NCI-H526 treated with DMSO at 0.1 percent for 48 hours (cell line): ENCODE results near the gene NOL8.

Experiments used
- DNase-seq: peaks from one replicate; lab custom pipeline; 2025; lab: John Stamatoyannopoulos, UW

Gene NOL8

DNA sequence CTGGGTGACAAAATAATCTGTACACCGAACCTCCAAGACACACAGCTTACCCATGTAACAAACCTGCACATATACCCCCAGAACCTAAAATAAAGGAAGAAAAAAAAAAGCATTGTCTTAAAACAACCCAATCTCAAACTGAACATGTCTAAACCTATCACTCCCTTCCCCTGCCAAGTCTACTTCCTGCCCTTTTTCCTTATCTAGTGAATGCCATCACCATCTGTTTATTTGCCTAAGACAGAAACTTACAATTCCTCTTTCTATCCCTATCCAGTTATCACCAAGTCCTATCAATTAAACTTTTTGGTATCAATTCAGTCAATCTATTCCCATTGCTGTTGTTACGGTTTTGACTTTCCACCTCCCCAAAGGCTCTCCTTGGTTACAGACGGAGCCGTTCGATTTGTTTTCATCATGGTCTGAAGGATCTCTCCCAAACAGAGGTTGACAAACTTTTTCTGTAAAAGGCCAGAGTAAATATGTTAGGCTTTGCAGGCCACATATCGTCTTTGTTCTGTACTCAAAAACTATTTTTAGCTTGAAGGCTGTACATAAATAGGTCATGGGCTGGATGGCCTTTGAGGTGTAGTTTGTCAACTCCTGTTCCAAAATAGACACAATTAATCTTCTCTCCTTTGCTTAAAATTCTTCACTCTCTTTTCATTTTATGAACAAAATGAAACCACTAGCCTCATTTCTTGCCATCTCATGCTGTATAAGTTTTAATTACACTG is 12.1 kb downstream of the NOL8 start:
- DNase-seq = no peak

DNA sequence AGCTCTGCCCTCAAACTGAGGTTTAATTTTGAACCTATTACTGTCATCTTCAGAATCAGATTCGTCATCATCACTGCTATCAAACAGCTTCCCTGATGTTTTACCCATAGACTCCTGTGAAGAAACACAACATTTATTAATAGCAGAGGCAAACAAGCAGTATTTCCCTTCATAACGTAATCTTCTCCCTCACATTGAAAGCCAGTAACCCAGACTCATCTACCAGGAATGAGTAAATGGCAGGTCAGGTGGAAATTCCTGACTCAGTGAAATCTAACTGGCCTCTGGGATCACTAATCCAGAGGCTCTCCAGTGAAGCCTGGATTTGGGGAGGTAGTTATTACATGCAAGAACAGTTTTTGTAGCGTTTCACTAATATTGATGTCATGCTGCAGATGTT is 14.6 kb downstream of the NOL8 start:
- DNase-seq = no peak

DNA sequence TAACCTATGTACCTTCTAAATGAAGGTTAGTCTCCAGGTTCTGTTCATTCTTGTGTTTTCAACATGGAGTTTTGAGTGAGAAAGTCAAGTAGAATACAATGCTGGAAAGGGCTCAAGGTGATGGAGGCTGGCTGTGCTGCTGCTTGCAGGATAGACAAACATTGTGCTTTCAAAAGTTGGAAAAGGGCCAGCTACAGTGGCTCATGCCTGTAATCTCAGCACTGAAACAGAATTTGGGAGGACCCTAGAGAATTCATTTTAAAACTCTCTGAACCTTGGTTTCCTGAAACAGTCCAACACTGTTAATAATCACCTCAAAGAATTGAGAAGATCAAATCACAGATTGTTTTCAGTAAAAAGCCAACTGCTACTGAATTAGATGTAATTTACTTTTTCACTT is 16.3 kb downstream of the NOL8 start:
- DNase-seq = no peak

DNA sequence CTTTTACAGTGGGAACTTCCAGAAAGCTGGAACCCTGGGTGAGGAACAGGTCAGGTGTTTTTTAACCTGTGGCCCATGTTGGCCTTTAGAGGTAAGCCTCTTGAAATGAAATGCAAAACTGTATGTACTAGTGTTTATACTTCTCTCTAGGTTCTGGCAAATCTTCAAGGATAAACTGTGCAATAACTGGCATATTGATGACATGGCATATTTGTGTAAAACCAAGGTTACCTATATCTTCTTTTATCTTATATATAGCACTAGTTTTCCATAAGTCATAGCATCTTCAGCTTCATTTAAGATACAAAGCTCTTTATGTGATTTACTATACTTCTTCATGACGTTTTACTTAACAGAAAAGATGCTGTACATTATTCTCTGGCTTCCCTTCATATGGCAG is 24.2 kb downstream of the NOL8 start:
- DNase-seq = no peak

DNA sequence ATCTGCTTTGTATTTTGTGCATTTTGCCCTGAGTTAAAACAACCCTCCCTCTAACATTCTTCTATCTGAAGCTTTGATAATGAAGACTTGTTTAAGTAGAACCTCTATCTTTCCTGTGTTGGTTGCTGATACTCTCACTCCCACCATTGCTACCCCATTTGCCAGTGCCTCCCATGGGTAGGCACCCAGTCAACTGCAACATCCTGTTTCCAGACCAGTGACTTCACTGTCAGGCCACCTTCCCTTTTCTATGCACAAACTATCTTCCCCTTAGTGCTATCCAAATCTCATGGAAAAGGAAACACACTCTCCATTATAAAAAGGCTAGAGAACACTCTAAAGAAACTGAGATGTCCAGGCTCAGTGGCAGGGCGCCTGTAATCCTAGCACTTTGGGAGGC is 26.0 kb downstream of the NOL8 start:
- no peak for DNase-seq

DNA sequence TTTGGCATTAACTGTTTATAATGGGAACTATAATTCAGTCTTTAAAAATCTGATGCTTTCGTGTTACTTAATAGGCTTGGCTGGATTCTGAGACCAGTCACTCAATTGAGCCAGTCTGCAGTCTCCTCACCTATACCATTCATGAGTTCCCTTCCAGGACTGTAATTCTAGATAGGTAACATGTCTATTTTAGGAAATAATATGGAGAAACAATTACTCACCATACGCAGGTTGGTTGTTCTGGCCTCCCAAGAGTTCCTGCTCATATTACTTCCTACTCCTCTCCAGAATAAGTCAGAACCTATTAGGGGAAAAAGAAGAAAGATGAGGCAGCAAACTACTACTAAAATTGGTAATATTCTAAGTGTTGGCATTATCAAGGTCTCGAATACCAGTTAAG is 27.1 kb downstream of the NOL8 start:
- no peak for DNase-seq

DNA sequence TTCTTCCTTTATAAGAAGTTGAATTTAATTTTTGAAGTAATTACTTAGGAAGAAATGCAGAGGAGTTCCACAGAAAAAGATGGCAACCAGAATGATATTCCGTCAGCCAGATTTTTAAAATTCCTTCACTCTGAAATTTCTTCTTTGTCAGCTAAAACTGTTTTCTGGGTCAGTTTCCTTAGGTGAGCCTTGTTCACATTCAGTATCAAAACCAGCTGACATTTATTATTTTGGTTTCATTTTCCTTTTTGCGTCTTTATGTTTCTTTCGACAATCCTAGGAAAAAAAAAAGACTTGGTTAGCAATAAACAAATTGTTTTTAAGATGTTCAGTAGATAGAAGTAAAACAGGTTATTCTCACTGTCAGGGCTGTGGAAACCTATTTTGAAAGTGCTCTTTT is 27.5 kb downstream of the NOL8 start:
- no peak for DNase-seq

DNA sequence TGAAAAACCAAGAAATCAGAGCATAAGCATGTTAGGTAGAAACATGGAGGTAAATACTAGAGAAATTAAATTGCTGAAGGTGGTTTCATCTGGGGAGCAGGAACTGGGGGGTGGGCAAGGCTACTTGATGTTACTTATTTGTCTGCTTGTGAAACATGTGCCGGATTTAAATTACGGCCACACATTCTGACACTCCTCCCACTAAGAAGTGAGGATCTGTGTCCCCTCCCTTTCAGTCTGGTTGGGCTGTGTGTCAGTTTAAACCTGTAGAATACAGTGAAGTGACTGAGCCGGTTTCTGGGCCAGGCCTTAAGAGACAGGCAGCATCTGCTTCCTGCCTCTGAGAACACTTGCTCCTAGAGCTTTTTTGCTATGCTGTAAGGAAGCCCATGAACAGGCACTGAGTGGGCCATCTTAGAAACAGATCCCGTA is 29.3 kb downstream of the NOL8 start:
- no peak for DNase-seq

DNA sequence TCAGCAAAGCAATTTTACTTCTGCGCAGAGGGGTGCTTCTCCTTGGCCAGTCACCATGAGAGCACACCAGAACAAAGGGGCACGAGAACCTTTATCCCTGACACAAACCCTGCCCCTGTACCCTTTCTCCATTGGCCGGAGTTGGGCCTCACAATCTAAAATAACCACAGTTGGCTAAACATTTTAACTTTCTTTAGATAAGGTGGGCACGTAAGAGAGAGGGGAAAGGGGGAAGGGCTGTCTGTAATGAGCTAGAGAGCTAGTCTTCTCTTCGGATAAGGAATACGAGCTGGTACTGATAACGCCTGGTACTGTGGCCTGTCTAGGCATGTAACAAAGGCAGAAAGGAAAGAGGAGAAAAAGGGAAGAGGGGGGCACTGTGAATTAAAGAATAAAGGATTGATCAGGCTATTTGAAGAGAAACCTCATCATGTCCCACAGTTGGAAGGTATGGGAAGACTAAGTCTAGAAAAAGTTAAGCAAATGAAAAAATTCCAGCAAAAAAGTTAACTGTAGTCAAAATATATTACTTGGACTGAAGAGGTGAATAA is 29.8 kb downstream of the NOL8 start:
- DNase-seq = no peak

DNA sequence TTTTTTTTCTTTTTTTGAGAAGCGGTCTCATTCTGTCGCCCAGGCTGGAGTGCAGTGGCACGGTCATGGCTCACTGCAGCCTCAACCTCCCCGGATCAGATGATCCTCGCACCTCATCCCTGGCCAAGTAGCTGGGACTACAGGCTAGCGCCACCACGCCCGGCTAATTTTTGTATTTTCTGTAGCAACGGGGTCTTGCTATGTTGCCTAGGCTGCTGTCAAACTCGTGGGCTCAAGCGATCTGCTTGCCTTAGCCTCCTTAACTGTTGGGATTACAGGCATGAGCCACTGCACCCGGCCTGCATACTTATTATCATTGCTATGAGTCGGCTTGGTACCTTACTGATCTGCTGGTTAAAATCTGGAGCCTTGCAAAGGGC is 30.9 kb downstream of the NOL8 start:
- no peak for DNase-seq

DNA sequence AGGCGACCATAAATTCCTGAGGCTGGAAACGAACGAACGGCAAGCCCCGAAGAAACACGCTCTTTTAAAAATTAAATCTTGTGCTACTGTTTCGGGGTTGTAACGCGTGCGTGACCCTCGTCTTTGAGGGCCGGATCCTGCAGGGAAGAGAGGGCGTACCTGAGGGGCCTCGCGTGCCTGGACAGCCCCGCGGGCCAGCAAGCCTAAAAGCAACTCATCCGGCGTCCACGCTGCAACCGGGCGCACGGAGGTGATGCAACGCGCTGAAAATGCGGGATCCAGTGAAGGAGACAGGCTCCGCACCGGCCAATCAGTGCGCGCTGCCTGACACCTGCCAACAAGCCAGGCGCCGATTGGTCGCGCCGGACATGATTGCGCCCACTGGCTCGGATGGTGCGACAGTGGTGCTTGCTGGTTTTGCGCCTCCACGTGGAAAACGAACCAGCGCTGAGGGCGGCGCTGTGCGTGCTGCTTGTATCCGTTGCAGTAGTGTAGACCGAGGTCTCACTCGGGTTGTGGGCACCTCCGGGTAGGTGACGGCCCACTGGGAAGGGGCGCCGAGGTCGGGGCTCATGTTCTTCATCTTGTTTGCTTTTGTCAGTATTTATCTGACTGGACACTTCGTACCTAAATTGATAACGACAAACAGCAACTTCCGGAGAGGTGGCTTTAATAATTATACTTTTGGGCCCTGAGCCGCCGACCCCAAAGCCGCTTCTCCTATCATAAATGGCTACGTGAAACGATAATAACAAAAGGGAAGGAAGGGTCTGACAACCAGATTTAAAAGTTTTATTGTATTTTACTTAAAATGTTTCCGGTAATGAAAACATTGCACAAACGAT is 31.5 kb downstream of the NOL8 start, which contains the start of gene IARS1:
TSS of gene IARS1 (minus strand) at position 246 of the 845 bp plus-strand sequence. CDS start 4,278 bp downstream, outside the sequence.
- peak; percentile 89 for DNase-seq

DNA sequence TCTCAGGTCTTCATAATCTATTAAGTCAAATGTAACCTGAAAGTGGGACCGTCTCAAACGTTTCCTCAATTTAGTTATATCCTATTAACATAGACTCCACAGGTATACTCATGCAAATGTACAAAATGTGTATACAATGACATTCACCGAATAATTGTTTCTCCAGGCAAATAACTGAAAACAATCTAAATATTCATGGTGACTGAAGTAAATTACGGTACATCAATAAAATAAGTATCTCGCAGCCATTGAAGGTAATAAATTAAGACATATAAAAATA is 32.1 kb downstream of the NOL8 start:
- DNase-seq = no peak

DNA sequence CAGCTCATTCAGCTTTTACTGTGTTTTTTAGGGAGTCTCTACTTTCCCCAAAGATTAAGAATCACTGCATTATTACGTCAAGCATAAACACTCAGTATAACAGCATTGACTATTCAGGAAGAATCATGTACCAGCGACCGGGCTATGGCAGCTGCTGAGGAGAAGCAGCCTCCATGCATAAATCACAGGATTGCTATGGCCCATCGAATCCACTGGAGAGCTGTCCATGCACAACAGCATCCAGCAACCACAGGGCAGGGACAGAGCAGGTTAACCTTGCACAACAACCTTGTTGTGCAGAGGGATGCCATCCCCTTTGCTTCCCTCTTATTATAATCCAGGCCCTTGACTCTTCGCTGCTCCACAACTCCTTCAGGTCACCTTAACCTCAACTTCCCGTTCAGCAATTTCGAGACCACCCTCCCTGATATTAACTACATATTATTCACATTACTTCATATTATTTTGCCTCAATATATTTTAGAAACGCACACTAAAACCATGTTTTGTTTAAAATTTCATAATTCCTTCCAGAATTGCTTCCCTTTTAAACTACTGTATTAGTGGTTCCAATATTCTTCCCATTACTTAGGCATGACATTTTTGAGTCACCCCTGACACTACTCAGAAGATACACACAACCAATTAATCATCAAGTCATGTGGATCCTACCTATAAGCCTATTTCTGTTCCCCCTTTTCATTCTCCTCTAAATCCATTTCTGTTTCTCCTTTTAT is 32.6 kb downstream of the NOL8 start:
- no peak for DNase-seq

DNA sequence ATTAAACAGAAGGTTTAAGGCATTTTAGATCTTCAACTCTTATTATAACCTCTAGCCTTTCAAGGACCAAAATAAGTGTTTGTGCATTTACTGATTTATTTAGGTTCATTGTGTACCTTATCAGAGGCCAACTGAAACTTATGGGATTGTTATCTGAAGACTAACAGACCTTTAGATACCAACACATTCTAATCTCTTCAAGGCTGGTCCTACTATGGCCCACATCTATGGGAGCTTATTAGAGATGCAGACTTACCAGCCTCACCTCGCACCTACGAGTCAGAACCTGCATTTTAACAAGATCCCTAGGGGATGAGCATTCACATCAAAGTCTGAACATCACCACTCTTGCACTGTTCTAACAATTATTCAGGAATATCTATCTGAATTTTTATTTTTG is 33.6 kb downstream of the NOL8 start:
- no peak for DNase-seq

DNA sequence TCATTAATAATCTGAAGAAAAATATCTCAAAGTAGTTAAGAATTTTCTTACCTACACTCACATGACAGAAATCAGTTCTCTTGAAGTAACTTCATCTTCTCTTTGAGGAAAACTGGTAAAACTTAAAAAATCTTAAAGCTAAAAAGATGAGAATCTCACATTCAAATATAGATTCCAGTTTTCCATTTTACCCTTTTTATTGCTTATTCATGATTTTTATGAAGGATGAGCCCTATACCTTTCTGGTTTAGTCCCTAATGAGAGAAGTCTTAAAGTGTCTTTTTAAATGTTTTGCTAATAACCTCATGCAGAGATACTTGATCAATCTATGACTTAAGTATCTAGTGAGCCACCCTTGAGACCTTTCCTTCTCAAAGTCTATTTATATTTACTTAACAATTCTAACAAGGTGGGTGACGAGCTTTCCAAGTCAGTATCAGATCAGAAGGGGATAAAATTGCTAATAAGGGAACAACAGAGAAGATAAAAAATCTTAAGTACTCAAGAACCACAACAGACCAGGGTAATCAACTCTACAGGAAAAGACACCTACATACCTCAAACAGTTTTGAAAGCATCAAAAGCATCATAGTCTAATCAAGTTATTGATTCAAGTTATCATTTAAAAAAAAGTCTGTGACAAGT is 34.2 kb downstream of the NOL8 start:
- no peak for DNase-seq

DNA sequence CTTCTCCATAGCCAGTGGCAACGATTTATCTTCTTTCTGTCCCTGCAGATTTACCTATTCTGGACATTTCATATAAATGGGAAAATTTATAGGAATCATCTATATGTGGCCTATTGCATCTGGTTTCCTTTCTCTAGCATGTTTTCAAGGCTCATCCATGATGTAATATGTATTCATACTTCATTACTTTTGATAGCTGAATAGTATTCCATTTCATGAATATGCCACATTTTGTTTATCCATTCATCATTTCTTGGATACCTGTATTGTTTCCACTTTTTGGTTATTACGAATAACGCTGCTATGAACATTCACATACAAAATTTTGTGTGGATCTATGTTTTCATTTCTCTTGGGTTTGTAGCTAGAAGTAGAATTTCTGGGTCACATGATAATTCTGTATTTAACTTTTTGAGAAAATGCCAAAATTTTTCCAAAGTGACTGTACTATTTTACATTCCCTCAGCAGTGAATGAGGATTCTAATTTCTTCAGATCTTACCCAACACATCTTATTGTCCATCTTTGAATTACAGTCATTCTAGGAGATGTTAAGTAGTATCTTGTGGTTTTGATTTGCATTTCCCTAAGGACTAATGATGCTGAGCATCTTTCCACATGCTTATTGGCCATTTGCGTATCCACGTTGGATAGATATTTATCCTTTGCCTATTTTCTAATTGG is 35.3 kb downstream of the NOL8 start:
- DNase-seq = no peak

DNA sequence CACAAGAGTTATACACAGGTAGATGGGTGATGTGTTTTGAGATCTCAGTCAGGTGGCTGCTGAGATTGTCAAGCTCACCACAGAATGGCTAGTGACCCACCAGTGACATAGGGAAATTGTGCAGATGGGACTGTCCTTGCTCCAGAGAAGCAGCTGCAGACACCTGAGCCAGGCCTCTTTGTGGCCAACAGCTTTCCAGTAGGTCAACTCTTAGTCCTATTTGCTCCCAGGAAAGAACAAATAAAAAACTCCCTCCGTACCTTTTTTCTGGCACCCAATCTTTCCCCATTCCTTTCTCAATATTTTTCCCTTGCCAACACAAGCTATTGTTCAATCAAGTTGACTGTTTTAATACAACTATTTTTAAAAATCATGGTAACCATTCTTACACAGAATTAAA is 45.8 kb downstream of the NOL8 start:
- no peak for DNase-seq

DNA sequence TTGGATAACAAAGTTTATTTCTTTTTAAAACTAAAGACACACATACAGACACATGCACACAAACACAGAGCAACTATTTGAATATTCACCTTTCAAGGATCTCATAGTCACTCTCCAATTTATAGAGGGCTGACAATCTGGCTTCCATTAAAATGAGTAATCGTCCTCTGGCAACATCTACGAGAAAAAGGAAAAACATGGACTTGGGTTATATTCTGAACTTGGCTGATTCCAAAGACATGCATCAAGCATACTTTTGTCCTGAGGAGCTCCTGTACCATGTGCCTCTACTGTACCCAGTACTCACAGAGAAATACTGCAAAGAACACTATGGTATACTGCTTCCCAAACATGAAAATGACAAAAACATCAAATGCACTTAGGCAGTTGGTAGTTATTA is 47.0 kb downstream of the NOL8 start:
- DNase-seq = no peak

DNA sequence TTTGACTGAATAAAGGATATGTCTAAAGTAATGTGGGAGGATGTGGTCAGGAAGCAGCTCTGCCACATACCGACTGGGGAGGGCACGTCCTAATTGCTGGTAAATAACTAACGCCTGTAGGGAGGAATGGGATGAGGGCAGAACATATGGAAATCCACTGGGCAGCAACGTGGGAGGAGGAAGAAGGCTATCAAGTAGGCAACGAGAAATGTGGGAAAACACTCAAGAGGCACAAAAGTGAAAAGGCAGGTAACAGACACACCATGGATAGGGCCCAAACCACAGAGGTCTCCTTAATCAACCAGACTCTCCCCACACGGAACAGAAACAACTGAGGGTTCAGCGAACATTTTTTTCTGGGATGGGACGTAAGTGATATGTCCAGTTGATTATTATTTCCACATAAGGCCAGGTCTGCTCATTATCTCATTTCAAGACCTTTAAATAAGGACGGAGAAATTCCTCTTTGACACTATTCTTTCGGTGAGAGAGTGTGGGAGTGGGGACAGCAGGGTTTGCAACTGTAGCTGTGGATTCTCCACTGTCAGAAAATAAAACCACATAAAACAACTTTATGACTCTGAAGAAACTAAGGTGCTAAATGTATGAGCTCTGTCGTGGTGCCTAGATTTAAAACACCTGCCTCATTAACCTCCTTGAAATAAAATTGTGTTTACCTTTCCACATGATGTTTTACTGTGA is 48.7 kb downstream of the NOL8 start:
- no peak for DNase-seq

DNA sequence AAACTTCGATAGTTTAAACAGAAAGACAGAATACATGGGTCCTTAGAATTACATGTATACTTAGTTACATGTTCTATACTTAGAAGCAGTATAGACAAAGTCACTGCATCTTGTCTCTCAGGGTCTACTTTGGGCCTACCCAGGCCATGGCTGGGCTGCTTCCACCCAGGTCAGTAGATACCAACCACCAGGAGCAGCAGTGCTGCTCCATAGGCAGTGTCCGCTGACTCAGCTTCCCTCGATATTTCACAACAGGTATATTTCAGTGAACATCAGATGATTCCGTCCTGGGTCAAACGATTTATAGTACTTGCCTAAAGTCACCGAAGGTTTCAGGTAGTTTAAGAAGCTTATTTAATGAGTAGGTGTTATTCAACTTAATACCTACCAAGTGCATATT is 49.6 kb downstream of the NOL8 start:
- DNase-seq = no peak

DNA sequence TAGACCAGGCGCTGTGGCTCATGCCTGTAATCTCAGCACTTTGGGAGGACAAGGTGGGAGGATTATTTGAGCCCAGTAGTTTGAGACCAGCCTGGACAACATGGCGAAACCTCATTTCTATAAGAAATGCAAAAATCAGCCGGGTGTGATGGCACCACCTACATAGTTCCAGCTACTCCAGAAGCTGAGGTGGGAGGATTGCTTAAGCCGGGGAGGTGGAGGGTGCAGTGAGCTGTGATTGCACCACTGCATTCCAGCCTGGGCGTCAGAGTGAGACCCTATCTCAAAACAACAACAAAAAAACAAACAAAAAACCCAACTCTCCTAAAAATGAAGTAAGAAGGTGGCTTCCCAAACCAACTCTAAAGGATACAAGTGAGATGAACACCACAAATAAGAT is 54.6 kb downstream of the NOL8 start:
- no peak for DNase-seq
